Ovary (tissue), 1 donor: Measurements from ENCODE around the gene ARHGAP1.

Experiments
- EP300 ChIP-seq: sonication (generic); formaldehyde crosslinking; IDR thresholded peaks from one replicate; pipeline ENCODE4 v1.6.1; 2017; ENCODE audit warnings: antibody characterized with exemption
- POLR2A ChIP-seq: fragments of 450-650 bp; IDR thresholded peaks from one replicate; pipeline ENCODE4 v1.6.1; 2017; ENCODE audit warnings: antibody characterized with exemption, mild to moderate bottlenecking, moderate library complexity

- no peak for TF ChIP-seq EP300
- no peak for TF ChIP-seq POLR2A
Measured at GRCh38 chr11:46663277-46663940, 37.0 kb downstream of the ARHGAP1 start.
